OCI-LY1 (cell line): ENCODE results near the gene RBM11.
"Not testable (repeated sequence)": the region's sequence is repeated elsewhere in the genome, so short reads cannot be mapped to it uniquely, and the experiment has no call there.

Experiments
- H2AFZ ChIP-seq: fragments of 200-600 bp; sonication (generic), shearing (Covaris generic); 2 replicates; pipeline ENCODE4 v1.6.0; 2014; ENCODE audit warnings: antibody characterized with exemption, mild to moderate bottlenecking, low read length
- H3F3A ChIP-seq: fragments of 200-600 bp; sonication (generic), shearing (Covaris generic); 2 replicates; pipeline ENCODE4 v1.6.0; 2014; ENCODE audit warnings: mild to moderate bottlenecking, antibody characterized with exemption, low read length, moderate library complexity; ENCODE audit not compliant: insufficient read depth
- H3K27ac ChIP-seq: fragments of 200-600 bp; sonication (generic); 2 replicates; pipeline ENCODE4 v1.5.1; 2014; ENCODE audit warnings: low read length, mixed run types, mild to moderate bottlenecking, low read depth; ENCODE audit not compliant: poor library complexity, severe bottlenecking
- H3K27me3 ChIP-seq: fragments of 200-600 bp; sonication (generic); 2 replicates; pipeline ENCODE4 v1.6.0; 2014; ENCODE audit warnings: antibody characterized with exemption, mild to moderate bottlenecking, low read length, moderate library complexity; ENCODE audit not compliant: insufficient read depth
- H3K36me3 ChIP-seq: fragments of 200-600 bp; sonication (generic); 2 replicates; pipeline ENCODE4 v1.6.1; 2014; ENCODE audit warnings: mild to moderate bottlenecking, antibody characterized with exemption, low read length, moderate library complexity, mixed read lengths; ENCODE audit not compliant: insufficient read depth
- H3K4me1 ChIP-seq: fragments of 200-600 bp; sonication (generic); 2 replicates; pipeline ENCODE4 v1.5.1; 2014; ENCODE audit warnings: mild to moderate bottlenecking, low read length, moderate library complexity; ENCODE audit not compliant: insufficient read depth, severe bottlenecking
- H3K4me2 ChIP-seq: fragments of 200-600 bp; sonication (generic), shearing (Covaris generic); 2 replicates; pipeline ENCODE4 v1.6.1; 2014; ENCODE audit warnings: low read length
- H3K4me3 ChIP-seq: fragments of 200-600 bp; sonication (generic); 2 replicates; pipeline ENCODE4 v1.5.1; 2014; ENCODE audit warnings: low read length, low read depth, mild to moderate bottlenecking, mixed read lengths; ENCODE audit not compliant: poor library complexity, severe bottlenecking
- H3K79me2 ChIP-seq: fragments of 200-600 bp; shearing (Covaris generic); 2 replicates; pipeline ENCODE4 v1.6.1; 2016; ENCODE audit warnings: mixed run types, low read length, mixed read lengths; ENCODE audit not compliant: insufficient read depth
- H3K9ac ChIP-seq: fragments of 200-600 bp; sonication (generic), shearing (Covaris generic); 2 replicates; pipeline ENCODE4 v1.6.1; 2014; ENCODE audit warnings: mild to moderate bottlenecking, low read length, mixed read lengths
- H3K9me2 ChIP-seq: fragments of 200-600 bp; sonication (generic), shearing (Covaris generic); 2 replicates; pipeline ENCODE4 v1.6.1; 2014; ENCODE audit warnings: low read depth, mild to moderate bottlenecking, low read length, mixed read lengths
- H3K9me3 ChIP-seq: fragments of 200-600 bp; shearing (Covaris generic); 2 replicates; pipeline ENCODE4 v1.6.1; 2014; ENCODE audit warnings: low read length, mixed read lengths
- H4K20me1 ChIP-seq: fragments of 200-600 bp; sonication (generic), shearing (Covaris generic); 2 replicates; pipeline ENCODE4 v1.6.0; 2016; ENCODE audit warnings: mild to moderate bottlenecking, low read length; ENCODE audit not compliant: insufficient read depth
- CTCF ChIP-seq: fragments of 200-600 bp; sonication (generic), shearing (Covaris generic); IDR thresholded peaks from 2 replicates; pipeline ENCODE4 v1.5.1; 2017; ENCODE audit warnings: mild to moderate bottlenecking, antibody characterized with exemption, low read length, moderate library complexity, mixed read lengths
- EZH2 ChIP-seq: fragments of 200-600 bp; sonication (generic), shearing (Covaris generic); IDR thresholded peaks from 2 replicates; pipeline ENCODE4 v1.8.0; 2017; ENCODE audit warnings: borderline replicate concordance, mixed run types, mild to moderate bottlenecking, antibody characterized with exemption, low read length, moderate library complexity, mixed read lengths

RBM11 gene

GRCh38 chr21:14215971-14216641 lies at the start of gene RBM11:
Gene RBM11, plus strand, starts transcription at chr21:14216157. Its CDS starts 30 bp downstream, at chr21:14216187.
- H3K4me1 ChIP-seq, result peaks cover 9% of the 10 kb centered on the region
- peak within 1 kb of the TSS; percentile 92 for H3K4me3 ChIP-seq
- TF ChIP-seq EZH2 (no peak), CTCF (no peak)
- H3K9ac ChIP-seq, result peak within 1 kb of the TSS; percentile 62
- no peaks in the 10 kb centered on the region for H3K27me3 ChIP-seq
- no peaks in the 10 kb centered on the region for H3K36me3 ChIP-seq
- H3K9me3 ChIP-seq, result no peaks in the 10 kb centered on the region
- peak within 1 kb of the TSS; percentile 87 for H3K4me2 ChIP-seq
- H3K79me2 ChIP-seq, result no peaks in the 10 kb centered on the region
- no peak within 1 kb of the TSS for H3K27ac ChIP-seq
- no peaks in the 10 kb centered on the region; the same call in 1 of the 2 replicates for H3F3A ChIP-seq
- H4K20me1 ChIP-seq, result no peaks in the 10 kb centered on the region
- H3K9me2 ChIP-seq, result no peaks in the 10 kb centered on the region
- H2AFZ ChIP-seq, result peak within 1 kb of the TSS; percentile 94

- not testable (repeated sequence) for H3K27ac ChIP-seq, H3K27me3 ChIP-seq, H3K9me2 ChIP-seq, H3K4me2 ChIP-seq, H4K20me1 ChIP-seq, H3K9me3 ChIP-seq, H3F3A ChIP-seq, H3K36me3 ChIP-seq, H2AFZ ChIP-seq, H3K79me2 ChIP-seq, H3K4me1 ChIP-seq, H3K9ac ChIP-seq, H3K4me3 ChIP-seq
Observed at GRCh38 chr21:14166463-14167223, 49.3 kb upstream of the RBM11 start.

GRCh38 chr21:14206222-14206621 lies 9.7 kb upstream of the RBM11 start:
- no peaks in the 10 kb centered on the region for H3K79me2 ChIP-seq
- H3K27ac ChIP-seq, result no peak overlapping the region
- no peak overlapping the region for H3K9ac ChIP-seq
- H2AFZ ChIP-seq, result no peak overlapping the region
- H3K4me3 ChIP-seq, result no peak overlapping the region
- no peaks in the 10 kb centered on the region; the same call in 1 of the 2 replicates for H3F3A ChIP-seq
- H3K27me3 ChIP-seq, result no peaks in the 10 kb centered on the region
- TF ChIP-seq CTCF (no peak), EZH2 (no peak)
- H3K9me3 ChIP-seq, result no peaks in the 10 kb centered on the region
- no peak overlapping the region for H3K4me2 ChIP-seq
- H4K20me1 ChIP-seq, result no peaks in the 10 kb centered on the region
- no peaks in the 10 kb centered on the region for H3K9me2 ChIP-seq
- H3K36me3 ChIP-seq, result no peaks in the 10 kb centered on the region
- H3K4me1 ChIP-seq, result no peaks in the 10 kb centered on the region
